SIG-M5 (cell line): ENCODE results near the gene ESRRA.
A peak's percentile ranks its signal among the peaks of the same experiment; 100 is the strongest.

Source experiments
- DNase-seq: peaks from one replicate; lab custom pipeline; 2025; lab: John Stamatoyannopoulos, UW

Gene ESRRA

GRCh38 chr11:64305075-64305690 is at the start of gene ESRRA:
Gene ESRRA, plus strand, starts transcription at chr11:64305524. Its CDS starts 1,656 bp downstream, at chr11:64307180.
- DNase-seq, result peak; percentile 84

- DNase-seq, result no peak
Measured at GRCh38 chr11:64256300-64256699, 49.0 kb upstream of the ESRRA start.

- DNase-seq, result no peak
Measured at GRCh38 chr11:64258356-64258755, 47.0 kb upstream of the ESRRA start.

- DNase-seq, result no peak
Measured at GRCh38 chr11:64258946-64259532, 46.3 kb upstream of the ESRRA start.

GRCh38 chr11:64259533-64260067 is 45.7 kb upstream of the ESRRA start:
- DNase-seq, result no peak

- no peak for DNase-seq
Measured at GRCh38 chr11:64260147-64260708, 45.1 kb upstream of the ESRRA start.

GRCh38 chr11:64261556-64262080 is 43.7 kb upstream of the ESRRA start:
- DNase-seq, result no peak

GRCh38 chr11:64262271-64263002 is 42.9 kb upstream of the ESRRA start:
- no peak for DNase-seq

GRCh38 chr11:64263021-64263946 is 42.0 kb upstream of the ESRRA start:
- DNase-seq, result no peak

- no peak for DNase-seq
Measured at GRCh38 chr11:64263947-64264317, 41.4 kb upstream of the ESRRA start.

GRCh38 chr11:64264371-64264852 is 40.9 kb upstream of the ESRRA start:
- DNase-seq, result no peak

- no peak for DNase-seq
Measured at GRCh38 chr11:64265176-64266160, 39.9 kb upstream of the ESRRA start.

GRCh38 chr11:64266339-64266738 is 39.0 kb upstream of the ESRRA start:
- DNase-seq, result no peak

GRCh38 chr11:64267207-64267945 is 37.9 kb upstream of the ESRRA start:
- no peak for DNase-seq

GRCh38 chr11:64268025-64268892 is 37.1 kb upstream of the ESRRA start:
- DNase-seq, result no peak

GRCh38 chr11:64268893-64269539 is 36.3 kb upstream of the ESRRA start:
- no peak for DNase-seq

- peak; percentile 90 for DNase-seq
Measured at GRCh38 chr11:64269540-64270220, 35.6 kb upstream of the ESRRA start.
